ENCODE data around the gene PAPPA2. TPM values are rescaled to one million over a fixed set of nuclear protein-coding genes. Genes with fewer than 3 reads are reported as not detected.

Gene PAPPA2
- polyA plus RNA-seq, 1 donor: 1.4 TPM

GRCh38 chr1:176796583-176796982 lies 333.6 kb downstream of the PAPPA2 start:
- 42% methylated on average over 1 of the region's 1 CpG for WGBS (ENCODE audit: insufficient coverage, low lambda C conversion rate)
- no peak for DNase-seq
- Histone ChIP-seq H3K9me3 (ENCODE audit: control insufficient read depth, low read depth, low read length) (no peaks in the 10 kb centered on the region), H3K36me3 (ENCODE audit: control insufficient read depth, insufficient read depth, low read length) (no peaks in the 10 kb centered on the region), H3K4me3 (ENCODE audit: low read length) (no peak overlapping the region), H3K27ac (ENCODE audit: low read length) (no peak overlapping the region), H3K27me3 (ENCODE audit: control insufficient read depth, insufficient read depth, low read length) (no peaks in the 10 kb centered on the region), H3K4me1 (ENCODE audit: control insufficient read depth, insufficient read depth, low read length) (no peaks in the 10 kb centered on the region)

- Histone ChIP-seq H3K36me3 (ENCODE audit: control insufficient read depth, insufficient read depth, low read length) (no peaks in the 10 kb centered on the region), H3K4me1 (ENCODE audit: control insufficient read depth, insufficient read depth, low read length) (no peaks in the 10 kb centered on the region), H3K27ac (ENCODE audit: low read length) (no peak overlapping the region), H3K27me3 (ENCODE audit: control insufficient read depth, insufficient read depth, low read length) (no peaks in the 10 kb centered on the region), H3K9me3 (ENCODE audit: control insufficient read depth, low read depth, low read length) (no peaks in the 10 kb centered on the region), H3K4me3 (ENCODE audit: low read length) (no peak overlapping the region)
- no CpG with 5 or more reads among the region's 3 CpGs for WGBS (ENCODE audit: insufficient coverage, low lambda C conversion rate)
- DNase-seq: no peak
Measured at GRCh38 chr1:176799327-176799726, 336.4 kb downstream of the PAPPA2 start.

- no peak for DNase-seq
- H3K9me3 ChIP-seq (ENCODE audit: control insufficient read depth, low read depth, low read length): no peaks in the 10 kb centered on the region
- WGBS (ENCODE audit: insufficient coverage, low lambda C conversion rate): no CpG with 5 or more reads among the region's 5 CpGs
- H3K4me3 ChIP-seq (ENCODE audit: low read length): no peak overlapping the region
- H3K27me3 ChIP-seq (ENCODE audit: control insufficient read depth, insufficient read depth, low read length): no peaks in the 10 kb centered on the region
- no peak overlapping the region for H3K27ac ChIP-seq (ENCODE audit: low read length)
- H3K36me3 ChIP-seq (ENCODE audit: control insufficient read depth, insufficient read depth, low read length): no peaks in the 10 kb centered on the region
- H3K4me1 ChIP-seq (ENCODE audit: control insufficient read depth, insufficient read depth, low read length): no peaks in the 10 kb centered on the region
Measured at GRCh38 chr1:176800978-176801513, 338.1 kb downstream of the PAPPA2 start.

- no peaks in the 10 kb centered on the region for H3K4me1 ChIP-seq (ENCODE audit: control insufficient read depth, insufficient read depth, low read length)
- no peaks in the 10 kb centered on the region for H3K9me3 ChIP-seq (ENCODE audit: control insufficient read depth, low read depth, low read length)
- no peak for DNase-seq
- H3K4me3 ChIP-seq (ENCODE audit: low read length): no peak overlapping the region
- no peak overlapping the region for H3K27ac ChIP-seq (ENCODE audit: low read length)
- H3K36me3 ChIP-seq (ENCODE audit: control insufficient read depth, insufficient read depth, low read length): no peaks in the 10 kb centered on the region
- no peaks in the 10 kb centered on the region for H3K27me3 ChIP-seq (ENCODE audit: control insufficient read depth, insufficient read depth, low read length)
- no CpG with 5 or more reads among the region's 5 CpGs for WGBS (ENCODE audit: insufficient coverage, low lambda C conversion rate)
Measured at GRCh38 chr1:176801514-176802020, 338.6 kb downstream of the PAPPA2 start.

- 94% methylated on average over 1 of the region's 2 CpGs for WGBS (ENCODE audit: insufficient coverage, low lambda C conversion rate)
- DNase-seq: no peak
- no peak overlapping the region for H3K27ac ChIP-seq (ENCODE audit: low read length)
- no peaks in the 10 kb centered on the region for H3K4me1 ChIP-seq (ENCODE audit: control insufficient read depth, insufficient read depth, low read length)
- no peaks in the 10 kb centered on the region for H3K27me3 ChIP-seq (ENCODE audit: control insufficient read depth, insufficient read depth, low read length)
- H3K9me3 ChIP-seq (ENCODE audit: control insufficient read depth, low read depth, low read length): no peaks in the 10 kb centered on the region
- H3K4me3 ChIP-seq (ENCODE audit: low read length): no peak overlapping the region
- H3K36me3 ChIP-seq (ENCODE audit: control insufficient read depth, insufficient read depth, low read length): no peaks in the 10 kb centered on the region
Measured at GRCh38 chr1:176802316-176802715, 339.3 kb downstream of the PAPPA2 start.

GRCh38 chr1:176803042-176803441 lies 340.1 kb downstream of the PAPPA2 start:
- H3K27ac ChIP-seq (ENCODE audit: low read length): no peak overlapping the region
- no peak overlapping the region for H3K4me3 ChIP-seq (ENCODE audit: low read length)
- DNase-seq: no peak
- no peaks in the 10 kb centered on the region for H3K9me3 ChIP-seq (ENCODE audit: control insufficient read depth, low read depth, low read length)
- H3K4me1 ChIP-seq (ENCODE audit: control insufficient read depth, insufficient read depth, low read length): no peaks in the 10 kb centered on the region
- no peaks in the 10 kb centered on the region for H3K36me3 ChIP-seq (ENCODE audit: control insufficient read depth, insufficient read depth, low read length)
- no peaks in the 10 kb centered on the region for H3K27me3 ChIP-seq (ENCODE audit: control insufficient read depth, insufficient read depth, low read length)
- 60% methylated on average over 2 of the region's 5 CpGs for WGBS (ENCODE audit: insufficient coverage, low lambda C conversion rate)

- no peaks in the 10 kb centered on the region for H3K36me3 ChIP-seq (ENCODE audit: control insufficient read depth, insufficient read depth, low read length)
- no peaks in the 10 kb centered on the region for H3K4me1 ChIP-seq (ENCODE audit: control insufficient read depth, insufficient read depth, low read length)
- H3K27ac ChIP-seq (ENCODE audit: low read length): no peak overlapping the region
- H3K27me3 ChIP-seq (ENCODE audit: control insufficient read depth, insufficient read depth, low read length): no peaks in the 10 kb centered on the region
- no peak for DNase-seq
- H3K9me3 ChIP-seq (ENCODE audit: control insufficient read depth, low read depth, low read length): no peaks in the 10 kb centered on the region
- no peak overlapping the region for H3K4me3 ChIP-seq (ENCODE audit: low read length)
Measured at GRCh38 chr1:176803596-176803995, 340.6 kb downstream of the PAPPA2 start.

- Histone ChIP-seq H3K27me3 (ENCODE audit: control insufficient read depth, insufficient read depth, low read length) (no peaks in the 10 kb centered on the region), H3K36me3 (ENCODE audit: control insufficient read depth, insufficient read depth, low read length) (no peaks in the 10 kb centered on the region), H3K4me1 (ENCODE audit: control insufficient read depth, insufficient read depth, low read length) (no peaks in the 10 kb centered on the region), H3K9me3 (ENCODE audit: control insufficient read depth, low read depth, low read length) (no peaks in the 10 kb centered on the region), H3K4me3 (ENCODE audit: low read length) (no peak overlapping the region), H3K27ac (ENCODE audit: low read length) (no peak overlapping the region)
- WGBS (ENCODE audit: insufficient coverage, low lambda C conversion rate): no CpG with 5 or more reads among the region's 2 CpGs
- no peak for DNase-seq
Measured at GRCh38 chr1:176809292-176809691, 346.3 kb downstream of the PAPPA2 start.

GRCh38 chr1:176811511-176812288 lies 348.7 kb downstream of the PAPPA2 start:
- Histone ChIP-seq H3K27ac (ENCODE audit: low read length) (no peak overlapping the region), H3K27me3 (ENCODE audit: control insufficient read depth, insufficient read depth, low read length) (no peaks in the 10 kb centered on the region), H3K9me3 (ENCODE audit: control insufficient read depth, low read depth, low read length) (no peaks in the 10 kb centered on the region), H3K36me3 (ENCODE audit: control insufficient read depth, insufficient read depth, low read length) (no peaks in the 10 kb centered on the region), H3K4me1 (ENCODE audit: control insufficient read depth, insufficient read depth, low read length) (no peaks in the 10 kb centered on the region), H3K4me3 (ENCODE audit: low read length) (no peak overlapping the region)
- no CpG with 5 or more reads among the region's 4 CpGs for WGBS (ENCODE audit: insufficient coverage, low lambda C conversion rate)
- no peak for DNase-seq

GRCh38 chr1:176815621-176816020 lies 352.6 kb downstream of the PAPPA2 start:
- H3K27me3 ChIP-seq (ENCODE audit: control insufficient read depth, insufficient read depth, low read length): no peaks in the 10 kb centered on the region
- no peaks in the 10 kb centered on the region for H3K36me3 ChIP-seq (ENCODE audit: control insufficient read depth, insufficient read depth, low read length)
- no peak overlapping the region for H3K4me3 ChIP-seq (ENCODE audit: low read length)
- WGBS (ENCODE audit: insufficient coverage, low lambda C conversion rate): no CpG with 5 or more reads among the region's 6 CpGs
- no peaks in the 10 kb centered on the region for H3K9me3 ChIP-seq (ENCODE audit: control insufficient read depth, low read depth, low read length)
- H3K4me1 ChIP-seq (ENCODE audit: control insufficient read depth, insufficient read depth, low read length): no peaks in the 10 kb centered on the region
- no peak for DNase-seq
- H3K27ac ChIP-seq (ENCODE audit: low read length): no peak overlapping the region

- no peaks in the 10 kb centered on the region for H3K36me3 ChIP-seq (ENCODE audit: control insufficient read depth, insufficient read depth, low read length)
- no peak for DNase-seq
- WGBS (ENCODE audit: insufficient coverage, low lambda C conversion rate): 80% methylated on average over 1 of the region's 3 CpGs
Measured at GRCh38 chr1:176816232-176816631, 353.3 kb downstream of the PAPPA2 start.

More at GRCh38 chr1:176816232-176816631, 353.3 kb downstream of the PAPPA2 start:
- Histone ChIP-seq H3K9me3 (ENCODE audit: control insufficient read depth, low read depth, low read length) (no peaks in the 10 kb centered on the region), H3K27ac (ENCODE audit: low read length) (no peak overlapping the region), H3K4me1 (ENCODE audit: control insufficient read depth, insufficient read depth, low read length) (no peaks in the 10 kb centered on the region), H3K27me3 (ENCODE audit: control insufficient read depth, insufficient read depth, low read length) (no peaks in the 10 kb centered on the region), H3K4me3 (ENCODE audit: low read length) (no peak overlapping the region)

Data from large intestine (tissue), 3 donors.